ENCODE results near the gene PCK1. TPM values are rescaled to one million over a fixed set of nuclear protein-coding genes. Genes with fewer than 3 reads are reported as not detected.
A peak's percentile ranks its signal among the peaks of the same experiment; 100 is the strongest.
"Not testable (repeated sequence)": the region's sequence is repeated elsewhere in the genome, so short reads cannot be mapped to it uniquely, and the experiment has no call there.

PCK1 gene
- not detected for total RNA-seq

GRCh38 chr20:57560554-57561355 is at the start of gene PCK1:
Gene PCK1 (plus strand): TSS chr20:57561110. CDS start chr20:57561412, 302 bp downstream.
- DNase-seq (no peak), ATAC-seq (no peak)
- Mint-ChIP-seq H3K4me3 (no peak within 1 kb of the TSS), H3K27me3 (peaks cover 30% of the 10 kb centered on the region), H3K4me1 (no peaks in the 10 kb centered on the region), H3K9me3 (ENCODE audit: low read depth) (no peaks in the 10 kb centered on the region), H3K36me3 (no peaks in the 10 kb centered on the region), H3K27ac (no peak within 1 kb of the TSS)
- CTCF ChIA-PET: interaction anchor here (1.5 kb wide), 1 partner anchor 62 kb away, joined by 3 read pairs; no protein-coding TSS in a partner anchor

- H3K9me3 Mint-ChIP-seq (ENCODE audit: low read depth); H3K27ac Mint-ChIP-seq; H3K36me3 Mint-ChIP-seq; H3K4me1 Mint-ChIP-seq; ATAC-seq; DNase-seq; H3K4me3 Mint-ChIP-seq: not testable (repeated sequence)
- H3K27me3 Mint-ChIP-seq: peaks cover 24% of the 10 kb centered on the region
- CTCF ChIA-PET: interaction anchor here (1.1 to 1.6 kb wide), 2 partner anchors 9 to 85 kb away, joined by 3 to 4 read pairs; no protein-coding TSS in a partner anchor
Measured at GRCh38 chr20:57511709-57512108, 49.2 kb upstream of the PCK1 start.

GRCh38 chr20:57512432-57512831 is 48.5 kb upstream of the PCK1 start:
- Mint-ChIP-seq H3K27ac (no peak overlapping the region), H3K4me3 (no peak overlapping the region), H3K9me3 (ENCODE audit: low read depth) (no peaks in the 10 kb centered on the region), H3K4me1 (no peaks in the 10 kb centered on the region), H3K27me3 (peaks cover 24% of the 10 kb centered on the region), H3K36me3 (no peaks in the 10 kb centered on the region)
- CTCF ChIA-PET: interaction anchor here (1.1 to 1.6 kb wide), 2 partner anchors 84 to 698 kb away, joined by 3 to 4 read pairs; no protein-coding TSS in a partner anchor
- no peak for DNase-seq
- no peak for ATAC-seq

GRCh38 chr20:57513199-57513598 is 47.7 kb upstream of the PCK1 start:
- H3K4me1 Mint-ChIP-seq: no peaks in the 10 kb centered on the region
- no peak overlapping the region for H3K27ac Mint-ChIP-seq
- no peaks in the 10 kb centered on the region for H3K9me3 Mint-ChIP-seq (ENCODE audit: low read depth)
- H3K27me3 Mint-ChIP-seq: peaks cover 22% of the 10 kb centered on the region
- no peak overlapping the region for H3K4me3 Mint-ChIP-seq
- DNase-seq (no peak), ATAC-seq (no peak)
- H3K36me3 Mint-ChIP-seq: no peaks in the 10 kb centered on the region
- CTCF ChIA-PET: interaction anchor here (1.1 to 1.6 kb wide), 2 partner anchors 83 to 697 kb away, joined by 3 to 4 read pairs; no protein-coding TSS in a partner anchor

- DNase-seq (no peak), ATAC-seq (no peak)
- no peaks in the 10 kb centered on the region for H3K4me1 Mint-ChIP-seq
- H3K27me3 Mint-ChIP-seq: peaks cover 15% of the 10 kb centered on the region
- H3K9me3 Mint-ChIP-seq (ENCODE audit: low read depth): no peaks in the 10 kb centered on the region
- no peak overlapping the region for H3K27ac Mint-ChIP-seq
- H3K4me3 Mint-ChIP-seq: no peak overlapping the region
- H3K36me3 Mint-ChIP-seq: no peaks in the 10 kb centered on the region
- CTCF ChIA-PET: interaction anchor here (1.6 kb wide), 1 partner anchor 79 kb away, joined by 5 read pairs; no protein-coding TSS in a partner anchor
Measured at GRCh38 chr20:57514273-57514751, 46.6 kb upstream of the PCK1 start.

GRCh38 chr20:57517904-57518303 is 43.0 kb upstream of the PCK1 start:
- Mint-ChIP-seq H3K4me1 (peaks cover 11% of the 10 kb centered on the region), H3K27me3 (peaks cover 9% of the 10 kb centered on the region), H3K36me3 (no peaks in the 10 kb centered on the region), H3K27ac (no peak overlapping the region), H3K9me3 (ENCODE audit: low read depth) (no peaks in the 10 kb centered on the region), H3K4me3 (no peak overlapping the region)
- ATAC-seq (no peak), DNase-seq (no peak)
- CTCF ChIA-PET: interaction anchor here (0.6 kb wide), 1 partner anchor 10 kb away, joined by 3 read pairs; no protein-coding TSS in a partner anchor

GRCh38 chr20:57522380-57523140 is 38.4 kb upstream of the PCK1 start:
- CTCF ChIA-PET: interaction anchor here (0.8 to 2.0 kb wide), 3 partner anchors 16 to 74 kb away, joined by 3 to 7 read pairs (median 4); no protein-coding TSS in a partner anchor
- Mint-ChIP-seq H3K4me3 (no peak overlapping the region), H3K36me3 (no peaks in the 10 kb centered on the region), H3K27me3 (peaks cover 5% of the 10 kb centered on the region), H3K27ac (peak overlapping the region; percentile 32), H3K4me1 (peaks cover 18% of the 10 kb centered on the region), H3K9me3 (ENCODE audit: low read depth) (no peaks in the 10 kb centered on the region)
- peak; percentile 52 for DNase-seq
- peak; percentile 55 for ATAC-seq

GRCh38 chr20:57523782-57524181 is 37.1 kb upstream of the PCK1 start:
- Mint-ChIP-seq H3K27me3 (peaks cover 7% of the 10 kb centered on the region), H3K9me3 (ENCODE audit: low read depth) (no peaks in the 10 kb centered on the region), H3K36me3 (no peaks in the 10 kb centered on the region), H3K4me1 (peaks cover 18% of the 10 kb centered on the region), H3K27ac (no peak overlapping the region), H3K4me3 (no peak overlapping the region)
- ATAC-seq (no peak), DNase-seq (no peak)
- CTCF ChIA-PET: no interaction called here

GRCh38 chr20:57524511-57525176 is 36.3 kb upstream of the PCK1 start, which contains the start of gene CTCFL:
Gene CTCFL (minus strand): TSS chr20:57525140. CDS start chr20:57524205, 935 bp downstream.
- Mint-ChIP-seq H3K4me3 (no peak within 1 kb of the TSS), H3K27ac (no peak within 1 kb of the TSS), H3K27me3 (peaks cover 2% of the 10 kb centered on the region), H3K9me3 (ENCODE audit: low read depth) (no peaks in the 10 kb centered on the region), H3K4me1 (peaks cover 18% of the 10 kb centered on the region), H3K36me3 (no peaks in the 10 kb centered on the region)
- CTCF ChIA-PET: no interaction called here
- ATAC-seq: no peak
- DNase-seq: no peak

- H3K9me3 Mint-ChIP-seq (ENCODE audit: low read depth): no peaks in the 10 kb centered on the region
- DNase-seq: no peak
- H3K36me3 Mint-ChIP-seq: no peaks in the 10 kb centered on the region
- no peak for ATAC-seq
- H3K27me3 Mint-ChIP-seq: peaks cover 5% of the 10 kb centered on the region
- no peak overlapping the region for H3K27ac Mint-ChIP-seq
- H3K4me3 Mint-ChIP-seq: no peak overlapping the region
- CTCF ChIA-PET: no interaction called here
- peaks cover 18% of the 10 kb centered on the region for H3K4me1 Mint-ChIP-seq
Measured at GRCh38 chr20:57525328-57526086, 35.4 kb upstream of the PCK1 start.

- DNase-seq (no peak), ATAC-seq (no peak)
- no peaks in the 10 kb centered on the region for H3K9me3 Mint-ChIP-seq (ENCODE audit: low read depth)
- H3K4me1 Mint-ChIP-seq: peaks cover 18% of the 10 kb centered on the region
- CTCF ChIA-PET: no interaction called here
- H3K4me3 Mint-ChIP-seq: no peak overlapping the region
- peaks cover 8% of the 10 kb centered on the region for H3K27me3 Mint-ChIP-seq
- no peaks in the 10 kb centered on the region for H3K36me3 Mint-ChIP-seq
- H3K27ac Mint-ChIP-seq: no peak overlapping the region
Measured at GRCh38 chr20:57526087-57526884, 34.6 kb upstream of the PCK1 start.

All from activated CD8-positive, alpha-beta memory T cell treated with anti-CD3 and anti-CD28 coated beads, Interleukin-2, amount 10 ng/mL, durations not matched to agents 7 days and 5 days (primary cell).